ENCODE data around the gene GALNT4. TPM values are rescaled to one million over a fixed set of nuclear protein-coding genes. Genes with fewer than 3 reads are reported as not detected.

GALNT4 gene
- total RNA-seq, 1 experiment from 2014 or later = 2.8 TPM

- Histone ChIP-seq H3K4me3 (replicated peaks in 1 of 2; ENCODE audit: low read depth in 1 of 2, low read length in 2 of 2) (no peak overlapping the region), H2AFZ (ENCODE audit: low read depth, low read length, poor library complexity, severe bottlenecking) (no peak overlapping the region), H3K4me2 (ENCODE audit: low read length) (no peak overlapping the region), H3K36me3 (ENCODE audit: control insufficient read depth in 1 of 2, insufficient read depth in 2 of 2, low read length in 2 of 2) (no peaks in the 10 kb centered on the region), H3K27me3 (ENCODE audit: insufficient read depth, low read length) (no peaks in the 10 kb centered on the region), H4K20me1 (ENCODE audit: insufficient read depth) (no peaks in the 10 kb centered on the region), H3K79me2 (ENCODE audit: insufficient read depth, low read length) (no peaks in the 10 kb centered on the region), H3K9me3 (ENCODE audit: control insufficient read depth in 1 of 2, insufficient read depth in 1 of 2, low read depth in 1 of 2, low read length in 2 of 2) (no peaks in the 10 kb centered on the region), H3K9ac (ENCODE audit: low read length) (no peak overlapping the region), H3K27ac (ENCODE audit: low read depth, low read length) (no peak overlapping the region), H3K9me2 (ENCODE audit: insufficient read depth) (no peaks in the 10 kb centered on the region), H3K4me1 (ENCODE audit: control insufficient read depth in 1 of 2, insufficient read depth in 2 of 2, low read length in 2 of 2) (peaks cover 0 to 4% of the 10 kb centered on the region in 2 experiments; a peak in 1 of 4 replicates)
- TF ChIP-seq YY1 (IDR thresholded peaks at IDR 0.05; ENCODE audit: extremely low read depth, insufficient replicate concordance, low read depth, low read length) (no peak), SRF (IDR thresholded peaks at IDR 0.05; ENCODE audit: low read depth) (no peak), CTCF (IDR thresholded peaks at IDR 0.05 in 2 of 3, conservative IDR thresholded peaks at IDR 0.05 in 1 of 3; ENCODE audit: borderline replicate concordance in 1 of 3, insufficient read depth in 1 of 3, low read depth in 2 of 3, low read length in 2 of 3) (no peak), POLR2AphosphoS5 (IDR thresholded peaks at IDR 0.05; ENCODE audit: low read depth, low read length) (no peak), ZFX (IDR thresholded peaks at IDR 0.05) (no peak), SP1 (IDR thresholded peaks at IDR 0.05; ENCODE audit: low read depth) (no peak), EGR1 (IDR thresholded peaks at IDR 0.05; ENCODE audit: low read depth) (no peak), REST (IDR thresholded peaks at IDR 0.05; ENCODE audit: low read depth) (no peak), ATF3 (IDR thresholded peaks at IDR 0.05) (no peak), JUND (IDR thresholded peaks at IDR 0.05) (no peak), CBX3 (IDR thresholded peaks at IDR 0.05; ENCODE audit: low read depth) (no peak), RAD21 (IDR thresholded peaks at IDR 0.05; ENCODE audit: low read depth) (no peak), POLR2A (IDR thresholded peaks at IDR 0.05; ENCODE audit: borderline replicate concordance, extremely low read depth, insufficient read depth, insufficient read length) (no peak), CEBPB (IDR thresholded peaks at IDR 0.05; ENCODE audit: low read depth) (no peak), EZH2phosphoT487 (IDR thresholded peaks at IDR 0.05; ENCODE audit: borderline replicate concordance) (no peak), TCF7L2 (IDR thresholded peaks at IDR 0.05; ENCODE audit: borderline replicate concordance, extremely low read depth, insufficient read depth, insufficient read length) (no peak), ELF1 (IDR thresholded peaks at IDR 0.05; ENCODE audit: borderline replicate concordance, low read depth) (no peak), SIN3A (IDR thresholded peaks at IDR 0.05; ENCODE audit: low read depth) (no peak), ZNF274 (IDR thresholded peaks at IDR 0.05; ENCODE audit: low read depth, low read length) (no peak)
- RAD21 ChIA-PET (ENCODE audit: low non-redundant PET in 1 of 2, low total read pairs in 2 of 2, uncharacterized antibody in 2 of 2, unreplicated experiment in 2 of 2) = no interaction called here
- POLR2A ChIA-PET = no interaction called here
- intact Hi-C loops (cut with micrococcal nuclease) = loop anchor here (2.0 to 10.0 kb wide), 4 partner anchors 420 to 1367 kb away; no protein-coding TSS in a partner anchor
- CTCF ChIA-PET = interaction anchor here (1.0 to 1.2 kb wide), 4 partner anchors 10 to 561 kb away, joined by 3 to 6 read pairs (median 5); no protein-coding TSS in a partner anchor
- no peak for DNase-seq (ENCODE audit: low read depth, low spot score)
- no peak for ATAC-seq
- BruUV-seq (replicated peaks) = no TSS peak
Measured at GRCh38 chr12:89542236-89542635, 17.6 kb upstream of the GALNT4 start.
